ENCODE measurements around the gene PCBP1.

DNA sequence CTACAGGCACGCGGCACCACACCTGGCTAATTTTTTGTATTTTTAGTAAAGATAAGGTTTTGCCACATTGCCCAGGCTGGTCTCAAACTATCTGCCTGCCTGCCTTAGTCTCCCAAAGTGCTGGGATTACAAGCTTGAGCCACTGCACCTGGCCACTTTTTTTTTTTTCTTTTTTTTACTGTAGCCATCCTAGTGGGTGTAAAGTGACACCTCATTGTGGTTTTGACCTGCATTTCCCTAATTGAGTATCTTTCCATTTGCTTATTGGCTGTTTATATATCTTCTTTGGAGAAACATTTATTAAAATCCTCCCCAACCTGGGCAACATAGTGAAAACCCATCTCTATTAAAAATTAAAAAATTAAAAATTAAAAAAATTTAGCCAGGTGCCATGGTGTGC, 12.0 kb downstream of the PCBP1 start:
- TF ChIP-seq, protein P1, sequence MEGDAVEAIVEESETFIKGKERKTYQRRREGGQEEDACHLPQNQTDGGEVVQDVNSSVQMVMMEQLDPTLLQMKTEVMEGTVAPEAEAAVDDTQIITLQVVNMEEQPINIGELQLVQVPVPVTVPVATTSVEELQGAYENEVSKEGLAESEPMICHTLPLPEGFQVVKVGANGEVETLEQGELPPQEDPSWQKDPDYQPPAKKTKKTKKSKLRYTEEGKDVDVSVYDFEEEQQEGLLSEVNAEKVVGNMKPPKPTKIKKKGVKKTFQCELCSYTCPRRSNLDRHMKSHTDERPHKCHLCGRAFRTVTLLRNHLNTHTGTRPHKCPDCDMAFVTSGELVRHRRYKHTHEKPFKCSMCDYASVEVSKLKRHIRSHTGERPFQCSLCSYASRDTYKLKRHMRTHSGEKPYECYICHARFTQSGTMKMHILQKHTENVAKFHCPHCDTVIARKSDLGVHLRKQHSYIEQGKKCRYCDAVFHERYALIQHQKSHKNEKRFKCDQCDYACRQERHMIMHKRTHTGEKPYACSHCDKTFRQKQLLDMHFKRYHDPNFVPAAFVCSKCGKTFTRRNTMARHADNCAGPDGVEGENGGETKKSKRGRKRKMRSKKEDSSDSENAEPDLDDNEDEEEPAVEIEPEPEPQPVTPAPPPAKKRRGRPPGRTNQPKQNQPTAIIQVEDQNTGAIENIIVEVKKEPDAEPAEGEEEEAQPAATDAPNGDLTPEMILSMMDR (IDR thresholded peaks at IDR 0.05) = no peak
- no peak for TF ChIP-seq POLR2A (IDR thresholded peaks at IDR 0.05)

All from body of pancreas (tissue), 4 donors.